ENCODE measurements around the gene WIPF1.

DNA sequence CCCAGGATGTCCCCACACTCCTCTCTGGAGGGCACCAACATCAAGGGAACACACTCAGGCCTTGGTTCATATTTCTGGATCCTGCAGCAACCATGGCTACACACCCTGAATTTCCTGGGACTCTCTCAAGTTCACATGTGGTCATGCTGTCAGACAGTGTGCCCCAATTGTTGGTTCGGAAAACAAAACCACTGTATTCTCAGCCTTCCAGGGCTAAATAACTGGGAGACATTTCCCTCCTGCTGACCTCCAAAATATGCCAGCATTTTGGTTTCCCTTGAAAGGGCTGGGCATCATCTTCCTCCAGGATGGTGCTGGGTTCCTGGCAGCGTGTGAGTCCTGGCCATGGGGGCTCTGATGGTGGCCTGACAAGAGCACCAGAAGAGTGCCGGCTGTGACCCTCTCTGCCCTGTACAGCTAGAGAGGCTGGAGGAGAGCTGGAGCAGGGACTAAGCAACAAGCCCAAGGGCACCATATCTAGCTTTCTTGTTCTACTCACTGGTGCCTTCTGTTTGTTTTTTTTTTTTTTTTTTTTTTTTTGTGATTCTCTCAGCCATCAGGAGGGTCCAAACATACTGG, 37.5 kb upstream of the WIPF1 start:
- TF ChIP-seq, protein P1, sequence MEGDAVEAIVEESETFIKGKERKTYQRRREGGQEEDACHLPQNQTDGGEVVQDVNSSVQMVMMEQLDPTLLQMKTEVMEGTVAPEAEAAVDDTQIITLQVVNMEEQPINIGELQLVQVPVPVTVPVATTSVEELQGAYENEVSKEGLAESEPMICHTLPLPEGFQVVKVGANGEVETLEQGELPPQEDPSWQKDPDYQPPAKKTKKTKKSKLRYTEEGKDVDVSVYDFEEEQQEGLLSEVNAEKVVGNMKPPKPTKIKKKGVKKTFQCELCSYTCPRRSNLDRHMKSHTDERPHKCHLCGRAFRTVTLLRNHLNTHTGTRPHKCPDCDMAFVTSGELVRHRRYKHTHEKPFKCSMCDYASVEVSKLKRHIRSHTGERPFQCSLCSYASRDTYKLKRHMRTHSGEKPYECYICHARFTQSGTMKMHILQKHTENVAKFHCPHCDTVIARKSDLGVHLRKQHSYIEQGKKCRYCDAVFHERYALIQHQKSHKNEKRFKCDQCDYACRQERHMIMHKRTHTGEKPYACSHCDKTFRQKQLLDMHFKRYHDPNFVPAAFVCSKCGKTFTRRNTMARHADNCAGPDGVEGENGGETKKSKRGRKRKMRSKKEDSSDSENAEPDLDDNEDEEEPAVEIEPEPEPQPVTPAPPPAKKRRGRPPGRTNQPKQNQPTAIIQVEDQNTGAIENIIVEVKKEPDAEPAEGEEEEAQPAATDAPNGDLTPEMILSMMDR (IDR thresholded peaks at IDR 0.05; ENCODE audit: poor library complexity), result no peak
- TF ChIP-seq EZH2 (IDR thresholded peaks at IDR 0.05; ENCODE audit: borderline replicate concordance), result no peak

All from hepatocyte (in vitro differentiated cells).